Neural cell (in vitro differentiated cells): ENCODE results near the gene GNG10.

ENCODE experiments used
- CTCF ChIP-seq: fragments of 450-650 bp; IDR thresholded peaks from 2 replicates; pipeline ENCODE4 v1.5.1; 2014; ENCODE audit warnings: antibody characterized with exemption, mild to moderate bottlenecking, moderate library complexity; ENCODE audit not compliant: poor library complexity, severe bottlenecking
- EP300 ChIP-seq: fragments of 450-650 bp; conservative IDR thresholded peaks from 2 replicates; pipeline ENCODE4 v1.6.1; 2014; ENCODE audit warnings: antibody characterized with exemption, mild to moderate bottlenecking, moderate library complexity; ENCODE audit not compliant: poor library complexity, severe bottlenecking
- EZH2 ChIP-seq: fragments of 200-600, 300-800 bp; shearing (Covaris generic), sonication (generic); IDR thresholded peaks from 2 replicates; pipeline ENCODE4 v1.6.1; 2014; ENCODE audit warnings: antibody characterized with exemption, low read length, borderline replicate concordance, mild to moderate bottlenecking; ENCODE audit not compliant: insufficient read depth, poor library complexity, severe bottlenecking
- POLR2AphosphoS5 ChIP-seq: IDR thresholded peaks from 2 replicates; pipeline ENCODE4 v1.6.1; 2012
- RAD21 ChIP-seq: fragments of 450-650 bp; conservative IDR thresholded peaks from 2 replicates; pipeline ENCODE4 v1.6.1; 2014; ENCODE audit warnings: antibody characterized with exemption, mild to moderate bottlenecking, moderate library complexity
- REST ChIP-seq: IDR thresholded peaks from 2 replicates; pipeline ENCODE4 v1.6.1; 2012; ENCODE audit warnings: borderline replicate concordance
- TAF1 ChIP-seq: IDR thresholded peaks from 2 replicates; pipeline ENCODE4 v1.6.1; 2012; ENCODE audit warnings: low read depth

GRCh38 chr9:111648066-111648465 is 13.3 kb upstream of the GNG10 start:
- TF ChIP-seq RAD21 (no peak), POLR2AphosphoS5 (no peak), CTCF (no peak), EZH2 (no peak), REST (no peak), TAF1 (no peak), EP300 (no peak)
